PC-3 (cell line): ENCODE data around the gene TMEM250. TPM values are rescaled to one million over a fixed set of nuclear protein-coding genes. Genes with fewer than 3 reads are reported as not detected.

Experiments
- ATAC-seq: fragments of 200-7000 bp; cut with Tn5 transposase; 2 replicates; pipeline ENCODE4 v1.9.1; 2020; ENCODE audit warnings: mild to moderate bottlenecking, moderate library complexity
- BruUV-seq: library from RNA; stranded (reverse); fragments of 400-500 nt; replicated peaks from 2 replicates; lab custom pipeline; 2021; lab: Mats Ljungman, UMichigan
- CTCF ChIA-PET: fragments of 300-600 bp; sonication (Branson Sonifier 250); formaldehyde crosslinking; loops from one replicate; lab custom pipeline; 2022; ENCODE audit warnings: antibody characterized with exemption; lab: Charles Lee
- POLR2A ChIA-PET: fragments of 300-600 bp; sonication (Branson Sonifier 250); formaldehyde crosslinking; loops from one replicate; lab custom pipeline; 2022; ENCODE audit warnings: antibody characterized with exemption; ENCODE audit not compliant: unreplicated experiment; lab: Charles Lee
- DNase-seq: peaks from one replicate; pipeline ENCODE4 v3.0.0-alpha.2; 2015
- H2AFZ ChIP-seq: fragments of 300-600 bp; sonication (generic); 2 replicates; pipeline ENCODE4 v1.6.0; 2016; ENCODE audit warnings: antibody characterized with exemption, low read length
- H3F3A ChIP-seq: fragments of 300-600 bp; sonication (generic); one replicate; pipeline ENCODE4 v1.6.0; 2017; ENCODE audit warnings: antibody characterized with exemption, low read length, control low read depth, mild to moderate bottlenecking; ENCODE audit not compliant: unreplicated experiment
- H3K27ac ChIP-seq: fragments of 300-600 bp; sonication (generic); 2 replicates; pipeline ENCODE4 v1.5.1; 2016; ENCODE audit warnings: mild to moderate bottlenecking, low read length
- H3K27me3 ChIP-seq: fragments of 300-600 bp; sonication (generic); 2 replicates; pipeline ENCODE4 v1.6.1; 2016; ENCODE audit warnings: low read length, mixed read lengths
- H3K36me3 ChIP-seq: fragments of 300-600 bp; sonication (generic); 2 replicates; pipeline ENCODE4 v1.6.1; 2016; ENCODE audit warnings: low read depth, mixed run types, low read length, mixed read lengths
- H3K4me1 ChIP-seq: fragments of 300-600 bp; sonication (generic); 2 replicates; pipeline ENCODE4 v1.5.1; 2016; ENCODE audit warnings: low read length; ENCODE audit not compliant: insufficient read depth
- H3K4me2 ChIP-seq: fragments of 300-600 bp; sonication (generic); 2 replicates; pipeline ENCODE4 v1.6.0; 2016; ENCODE audit warnings: low read length
- H3K4me3 ChIP-seq: fragments of 300-600 bp; sonication (generic); 2 replicates; pipeline ENCODE4 v1.5.1; 2016; ENCODE audit warnings: mild to moderate bottlenecking, low read length, mixed read lengths
- H3K79me2 ChIP-seq: fragments of 300-600 bp; sonication (generic); 2 replicates; pipeline ENCODE4 v1.6.1; 2017; ENCODE audit warnings: low read length, mixed read lengths
- H3K9ac ChIP-seq: fragments of 300-600 bp; sonication (generic); 2 replicates; pipeline ENCODE4 v1.6.0; 2016; ENCODE audit warnings: mild to moderate bottlenecking, low read length
- H3K9me2 ChIP-seq: fragments of 300-600 bp; sonication (generic); replicated peaks from 2 replicates; pipeline ENCODE4 v1.6.1; 2016; ENCODE audit warnings: mixed run types, low read length, mixed read lengths
- H3K9me3 ChIP-seq: fragments of 300-600 bp; sonication (generic); 2 replicates; pipeline ENCODE4 v1.6.1; 2016; ENCODE audit warnings: low read length, mixed read lengths
- H4K20me1 ChIP-seq: fragments of 300-600 bp; sonication (generic); 2 replicates; pipeline ENCODE4 v1.6.1; 2016; ENCODE audit warnings: low read length, mixed read lengths
- CTCF ChIP-seq: fragments of 300-600 bp; sonication (generic); conservative IDR thresholded peaks from 2 replicates; pipeline ENCODE4 v1.5.1; 2017; ENCODE audit warnings: antibody characterized with exemption, low read depth, mild to moderate bottlenecking, low read length
- EZH2 ChIP-seq: fragments of 300-600 bp; sonication (generic); IDR thresholded peaks from one replicate; pipeline ENCODE4 v1.6.1; 2017; ENCODE audit warnings: antibody characterized with exemption, mild to moderate bottlenecking, low read length; ENCODE audit not compliant: unreplicated experiment
- EZH2phosphoT487 ChIP-seq: fragments of 300-600 bp; sonication (generic); IDR thresholded peaks from 2 replicates; pipeline ENCODE4 v1.6.1; 2018; ENCODE audit warnings: mild to moderate bottlenecking, antibody characterized with exemption, low read length, borderline replicate concordance
- intact Hi-C: fragments of 100-400 bp; cut with micrococcal nuclease; formaldehyde crosslinking; loops from 2 replicates; pipeline ENCODE4 v1.9.0; 2023
- total RNA-seq: library from RNA; depleted of rRNA; stranded (reverse); fragments of >200 nt; gene quantifications from 2 replicates; pipeline ENCODE4 v1.2.3, GENCODE V29; 2014

The TMEM250 gene
- total RNA-seq, 1 experiment from 2014 or later = 64.7 TPM

DNA sequence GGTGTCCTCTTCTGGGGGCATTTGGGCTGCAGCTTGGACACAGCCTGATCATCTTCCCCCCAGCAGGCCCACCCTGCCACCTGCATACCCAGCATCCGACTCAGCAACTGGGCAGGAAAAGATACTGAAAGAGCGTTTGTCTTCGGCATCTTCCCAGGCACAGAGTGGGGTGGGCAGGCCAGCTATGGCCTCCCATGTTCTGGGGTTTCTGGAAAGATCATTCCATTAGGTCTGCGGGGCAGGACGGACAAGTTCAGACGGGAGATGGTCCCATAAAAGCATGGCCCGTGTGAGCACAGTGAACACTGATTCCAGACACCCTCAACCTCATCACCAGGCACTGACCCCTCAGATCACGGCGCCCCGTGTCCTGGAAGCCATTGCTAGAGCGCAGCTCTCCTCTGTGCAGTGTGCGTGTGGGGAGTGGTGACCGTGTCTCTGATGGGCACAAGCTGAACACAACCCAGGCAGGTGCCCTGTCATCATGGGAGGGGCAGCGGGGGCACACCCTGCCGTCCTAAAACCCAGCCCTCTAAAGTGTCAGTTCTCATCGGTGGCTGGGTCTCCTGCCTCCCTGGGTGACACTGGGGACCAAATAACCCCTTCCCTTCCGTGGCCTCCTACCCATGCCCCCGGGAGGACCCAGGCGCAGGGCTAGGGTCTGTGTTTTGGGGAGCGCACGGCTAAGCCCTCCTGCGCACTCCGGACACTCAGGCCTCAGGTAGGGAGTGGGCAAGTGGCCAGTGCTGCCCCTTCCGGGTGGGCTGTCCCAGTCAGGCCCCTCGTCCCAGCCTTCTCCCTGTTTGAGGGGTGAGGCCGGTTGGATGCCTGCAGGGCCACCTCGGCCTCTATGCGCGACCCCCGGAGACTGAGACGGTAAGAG is 13.2 kb upstream of the TMEM250 start:
- TF ChIP-seq CTCF = no peak
- TF ChIP-seq EZH2 = no peak
- no peak for TF ChIP-seq EZH2phosphoT487
- no peaks in the 10 kb centered on the region; the same call in 1 of the 2 replicates for H3K27me3 ChIP-seq
- ChIA-PET CTCF (no interaction called here), POLR2A (no interaction called here)
- H3K79me2 ChIP-seq = no peaks in the 10 kb centered on the region
- DNase-seq (no peak), ATAC-seq (no peak)
- no peaks in the 10 kb centered on the region for H3K4me1 ChIP-seq
- no peak overlapping the region for H3K4me2 ChIP-seq
- BruUV-seq = no TSS peak
- intact Hi-C loops = no loop called here
- H3K9ac ChIP-seq = no peak overlapping the region
- H3F3A ChIP-seq = no peaks in the 10 kb centered on the region
- H4K20me1 ChIP-seq = no peaks in the 10 kb centered on the region
- H3K36me3 ChIP-seq = no peaks in the 10 kb centered on the region
- H3K9me3 ChIP-seq = no peaks in the 10 kb centered on the region
- H3K27ac ChIP-seq = no peak overlapping the region
- H3K4me3 ChIP-seq = no peak overlapping the region
- no peaks in the 10 kb centered on the region for H3K9me2 ChIP-seq
- H2AFZ ChIP-seq = no peak overlapping the region

- Histone ChIP-seq H3K27me3 (no peaks in the 10 kb centered on the region; the same call in 1 of the 2 replicates), H3K27ac (no peak overlapping the region), H3F3A (no peaks in the 10 kb centered on the region), H3K9me2 (no peaks in the 10 kb centered on the region), H3K79me2 (no peaks in the 10 kb centered on the region), H3K4me1 (no peaks in the 10 kb centered on the region), H3K9me3 (no peaks in the 10 kb centered on the region), H3K9ac (no peak overlapping the region), H4K20me1 (no peaks in the 10 kb centered on the region), H3K36me3 (no peaks in the 10 kb centered on the region), H3K4me3 (no peak overlapping the region), H2AFZ (no peak overlapping the region), H3K4me2 (no peak overlapping the region)
- no peak for TF ChIP-seq EZH2
- TF ChIP-seq EZH2phosphoT487 = no peak
- no peak for TF ChIP-seq CTCF
- intact Hi-C loops = no loop called here
- BruUV-seq = no TSS peak
- DNase-seq = no peak
- ChIA-PET POLR2A (no interaction called here), CTCF (no interaction called here)
- no peak for ATAC-seq
Observed at GRCh38 chr9:136129176-136129575, 10.5 kb upstream of the TMEM250 start.

- H3K9me3 ChIP-seq = no peaks in the 10 kb centered on the region
- H3K4me2 ChIP-seq = no peak overlapping the region
- DNase-seq = no peak
- H3K79me2 ChIP-seq = no peaks in the 10 kb centered on the region
- no peaks in the 10 kb centered on the region; the same call in 1 of the 2 replicates for H3K27me3 ChIP-seq
- BruUV-seq = no TSS peak
- no peak overlapping the region for H3K4me3 ChIP-seq
- no peaks in the 10 kb centered on the region for H3F3A ChIP-seq
- no peak overlapping the region for H3K27ac ChIP-seq
- ChIA-PET CTCF (no interaction called here), POLR2A (no interaction called here)
- TF ChIP-seq CTCF (no peak), EZH2phosphoT487 (no peak), EZH2 (no peak)
- no peak for ATAC-seq
- no peak overlapping the region for H3K9ac ChIP-seq
- H3K9me2 ChIP-seq = no peaks in the 10 kb centered on the region
- H3K36me3 ChIP-seq = no peaks in the 10 kb centered on the region
- H3K4me1 ChIP-seq = no peaks in the 10 kb centered on the region
- intact Hi-C loops = no loop called here
- no peaks in the 10 kb centered on the region for H4K20me1 ChIP-seq
- H2AFZ ChIP-seq = no peak overlapping the region
Observed at GRCh38 chr9:136128436-136128835, 9.8 kb upstream of the TMEM250 start.
